Measurements from ENCODE around the gene CTU2.
A peak's percentile ranks its signal among the peaks of the same experiment; 100 is the strongest.

CTU2 gene

GRCh38 chr16:88697831-88698615 is 8.3 kb upstream of the CTU2 start:
- no peak for DNase-seq

- DNase-seq = no peak
Measured at GRCh38 chr16:88698646-88699045, 7.7 kb upstream of the CTU2 start.

- DNase-seq = no peak
Measured at GRCh38 chr16:88699180-88699579, 7.1 kb upstream of the CTU2 start.

GRCh38 chr16:88700322-88700635 is 6.0 kb upstream of the CTU2 start:
- no peak for DNase-seq

- DNase-seq = peak; percentile 39
Measured at GRCh38 chr16:88700636-88701482, 5.4 kb upstream of the CTU2 start.

DNA sequence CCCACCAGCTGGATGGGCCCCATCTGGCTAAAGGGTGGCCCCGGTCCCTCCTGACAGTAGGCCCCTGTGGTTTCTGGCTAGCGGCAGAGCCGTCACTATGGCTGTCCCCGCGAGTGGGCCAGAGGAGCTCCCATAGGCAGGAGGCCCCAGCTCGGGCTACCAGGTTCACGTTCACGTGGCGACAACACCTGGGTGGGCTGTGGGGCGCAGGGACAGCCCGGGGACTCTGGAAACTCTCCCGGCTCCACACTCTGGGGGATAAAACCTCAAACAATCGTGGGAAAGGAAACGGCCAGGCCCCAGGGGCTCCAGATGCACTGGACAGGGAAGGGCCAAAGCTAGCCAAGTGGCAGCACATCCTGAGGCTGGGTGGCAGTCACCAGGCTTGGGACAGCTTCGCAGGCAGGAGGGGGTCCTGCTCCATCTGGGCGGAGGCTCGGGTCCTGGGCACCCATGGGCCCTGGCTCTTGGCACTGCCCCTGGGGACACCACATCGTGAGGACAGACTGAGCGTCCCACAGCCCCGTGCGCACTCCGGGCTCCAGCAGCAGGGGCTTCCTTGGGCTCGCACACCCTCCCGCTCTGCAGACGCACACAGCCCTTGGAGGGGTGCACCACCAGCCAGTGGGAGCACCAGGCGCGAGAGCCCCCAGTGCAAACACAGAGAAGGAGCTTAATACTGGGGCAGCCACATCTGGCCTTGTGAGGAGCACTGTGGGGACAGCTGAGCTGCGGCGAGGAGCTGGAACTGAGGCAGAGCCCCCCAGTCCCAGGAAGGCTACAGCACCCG is 4.5 kb upstream of the CTU2 start:
- DNase-seq = no peak

DNA sequence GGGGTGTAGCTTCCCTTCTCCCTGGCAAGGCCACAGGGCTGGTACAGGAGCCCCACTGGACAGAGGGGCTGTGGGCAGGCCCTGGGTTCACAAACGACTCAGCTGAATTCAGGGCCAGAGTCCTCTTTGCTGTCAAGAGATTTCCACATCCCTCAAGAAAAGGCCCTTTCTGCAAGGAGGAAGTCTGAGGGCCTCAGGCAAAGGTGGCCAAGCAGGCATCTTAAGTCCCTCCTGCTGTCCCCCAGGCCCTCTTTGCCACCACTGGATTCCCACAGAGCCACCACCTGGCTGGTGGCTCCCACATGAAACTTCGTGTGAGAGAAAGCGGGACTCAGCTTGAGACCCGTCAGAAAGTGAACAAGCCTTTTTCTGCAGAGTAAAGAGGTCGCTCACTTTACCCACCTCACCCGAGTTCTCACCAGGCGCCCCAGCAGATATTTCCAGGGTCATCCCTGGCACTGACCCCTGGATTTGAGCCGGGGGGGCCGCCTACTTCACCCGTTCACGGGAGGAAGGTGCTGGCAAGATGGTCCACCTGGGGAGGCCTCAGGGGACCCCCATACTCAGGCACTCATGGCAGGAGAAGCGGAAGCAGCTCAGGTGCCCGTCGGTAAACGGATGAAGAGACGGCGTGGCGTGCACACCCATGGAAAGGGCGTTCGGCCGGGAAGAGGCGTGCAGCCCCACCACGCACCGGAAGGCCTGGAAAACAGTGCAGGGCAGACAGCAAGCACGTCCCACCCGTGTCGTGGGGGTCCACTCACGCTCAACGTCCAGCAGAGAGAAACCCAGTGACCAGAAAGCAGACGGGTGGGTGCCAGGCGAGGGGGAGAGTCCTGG is 3.7 kb upstream of the CTU2 start:
- no peak for DNase-seq

GRCh38 chr16:88703486-88704309 is 2.6 kb upstream of the CTU2 start:
- peak; percentile 35 for DNase-seq

- peak; percentile 63 for DNase-seq
Measured at GRCh38 chr16:88705076-88705684, 1.1 kb upstream of the CTU2 start.

DNA sequence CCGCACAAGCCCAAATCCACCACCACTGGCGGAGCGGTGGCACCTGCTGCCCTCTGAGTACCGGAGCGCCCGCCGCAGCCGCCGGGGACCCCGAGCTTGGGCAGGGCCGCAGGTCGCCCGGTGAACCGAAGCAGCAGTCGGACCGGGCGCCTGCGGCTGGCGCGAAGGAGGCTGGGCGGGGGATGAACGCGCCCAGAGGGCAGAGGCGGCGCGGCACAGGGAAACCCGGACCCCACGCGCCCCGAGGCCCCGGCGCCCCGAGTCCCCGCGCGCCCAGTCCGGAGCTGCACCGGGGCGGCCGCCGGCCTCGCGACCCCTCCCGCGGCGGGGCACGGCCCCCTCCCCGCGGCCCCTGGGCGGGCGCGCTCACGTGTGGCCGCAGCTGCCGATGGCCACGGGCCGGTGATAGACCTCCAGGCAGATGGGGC is 488 bp upstream of the CTU2 start:
- DNase-seq = no peak

DNA sequence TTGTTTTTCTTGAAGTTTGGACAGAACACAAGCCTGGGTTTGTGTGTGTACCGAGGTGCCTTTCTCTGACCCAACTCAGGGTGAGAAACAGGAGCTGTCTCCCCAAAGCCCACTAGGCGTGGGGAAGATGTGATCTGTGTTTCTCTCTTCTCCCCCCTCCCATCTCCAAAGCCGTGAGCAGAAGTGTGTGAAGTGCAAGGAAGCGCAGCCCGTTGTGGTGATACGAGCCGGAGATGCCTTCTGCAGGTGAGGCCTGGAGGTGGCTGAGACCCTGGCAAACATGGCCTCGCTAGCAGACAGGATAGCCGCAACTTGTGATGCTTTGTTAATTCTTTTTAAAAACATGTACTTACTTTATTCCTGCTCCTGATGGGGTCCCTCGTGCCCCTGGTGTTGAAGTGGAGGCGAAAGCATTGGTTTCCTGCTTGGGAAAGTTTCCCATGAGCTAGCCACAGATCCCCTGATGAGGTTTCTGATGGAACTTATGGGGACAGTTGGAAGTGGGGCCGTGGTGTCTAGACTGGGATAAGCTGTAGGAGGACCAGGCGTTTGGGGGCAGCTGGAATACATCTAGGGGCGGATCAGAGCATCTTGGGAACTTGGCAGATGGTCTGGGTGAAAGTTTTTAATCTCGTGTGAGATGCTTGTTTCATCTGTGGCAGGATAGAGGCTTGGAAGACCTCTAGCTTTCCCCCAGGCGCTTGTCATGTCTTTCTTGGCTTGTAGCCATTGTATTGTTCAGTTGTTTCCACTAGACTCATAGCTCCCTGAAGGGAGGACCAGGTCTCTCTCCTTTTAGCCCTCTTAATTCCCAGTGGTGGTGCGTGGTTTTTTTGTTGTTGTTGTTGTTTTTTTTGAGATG is 893 bp downstream of the CTU2 start:
- no peak for DNase-seq

- DNase-seq = no peak
Measured at GRCh38 chr16:88710556-88710955, 4.3 kb downstream of the CTU2 start.

DNA sequence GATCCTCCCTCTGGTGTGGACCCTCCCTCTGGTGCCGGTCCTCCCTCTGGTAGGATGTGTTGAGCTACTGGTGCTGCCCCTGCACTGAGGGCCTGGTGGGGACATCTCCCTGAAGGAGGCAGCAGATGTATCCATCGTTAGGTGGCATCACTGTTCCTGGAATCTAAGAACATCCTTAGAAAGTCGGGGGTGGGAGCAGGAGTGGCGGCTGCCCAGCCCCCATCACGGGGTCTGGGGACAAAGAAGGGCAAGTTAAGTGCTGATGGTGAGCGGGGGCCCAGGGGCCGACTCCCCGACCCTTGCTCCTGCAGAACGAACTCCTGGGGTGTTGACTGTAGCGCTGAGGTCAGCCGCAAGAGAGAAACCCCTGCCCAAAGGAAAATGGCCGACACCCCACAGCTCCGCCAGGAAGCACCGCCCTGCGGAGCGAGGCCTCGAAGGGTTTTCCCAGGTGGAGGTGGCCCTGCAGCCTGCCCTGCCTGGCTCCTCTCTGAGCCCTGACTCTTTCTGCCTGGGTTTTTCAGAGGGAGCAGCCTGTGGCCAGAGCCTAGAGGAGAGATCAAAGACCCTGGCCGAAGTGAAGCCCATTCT is 5.5 kb downstream of the CTU2 start:
- DNase-seq = no peak

GRCh38 chr16:88712362-88712979 is 6.2 kb downstream of the CTU2 start:
- no peak for DNase-seq

GRCh38 chr16:88713054-88713453 is 6.8 kb downstream of the CTU2 start:
- DNase-seq = no peak

DNA sequence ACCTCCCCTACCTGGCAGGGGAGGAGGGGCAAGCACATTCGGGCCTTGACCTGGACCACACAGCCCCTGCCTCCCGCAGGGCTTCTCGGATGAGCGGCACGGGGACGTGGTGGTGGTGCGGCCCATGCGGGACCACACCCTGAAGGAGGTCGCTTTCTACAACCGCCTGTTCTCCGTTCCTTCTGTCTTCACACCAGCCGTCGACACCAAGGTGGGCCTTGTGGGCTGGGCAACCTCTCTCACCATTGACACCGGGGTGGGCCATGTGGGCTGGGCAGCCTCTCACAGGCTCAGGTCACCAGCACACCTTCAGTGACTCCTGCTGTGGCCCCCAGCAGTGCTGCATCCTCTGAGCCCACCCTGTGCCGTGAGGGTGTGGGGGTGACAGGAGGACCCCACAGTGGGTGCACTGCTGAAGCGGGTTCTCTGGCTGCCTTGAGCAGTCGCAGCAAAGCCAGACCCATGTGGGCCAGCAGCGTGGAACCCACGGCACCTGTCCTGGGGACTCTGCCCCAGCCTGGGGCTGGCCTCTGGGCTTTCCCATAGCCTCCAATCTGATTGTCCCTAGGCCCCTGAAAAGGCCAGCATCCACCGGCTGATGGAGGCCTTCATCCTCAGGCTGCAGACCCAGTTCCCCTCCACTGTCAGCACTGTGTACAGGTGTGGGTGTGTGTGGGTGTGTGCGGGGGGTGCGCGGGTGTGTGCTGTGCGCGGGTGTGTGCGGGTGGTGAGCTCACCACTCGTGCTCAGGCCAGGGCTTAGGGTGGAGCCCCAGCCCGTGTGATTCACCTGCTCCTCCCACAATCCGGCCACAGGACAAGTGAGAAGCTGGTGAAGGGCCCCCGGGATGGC is 7.5 kb downstream of the CTU2 start:
- DNase-seq = no peak

- DNase-seq = no peak
Measured at GRCh38 chr16:88714420-88715302, 8.4 kb downstream of the CTU2 start.

All from midbrain (tissue), 1 donor.